ENCODE data around the gene TMTC1. TPM values are rescaled to one million over a fixed set of nuclear protein-coding genes. Genes with fewer than 3 reads are reported as not detected.
A peak's percentile ranks its signal among the peaks of the same experiment; 100 is the strongest.

The TMTC1 gene
- total RNA-seq, 4 donors from 2014 or later: 84.0 to 177 (median 105) TPM

- no peak overlapping the region for H3K27ac ChIP-seq (replicated peaks in 1 of 4)
- H3K9me3 ChIP-seq: no peaks in the 10 kb centered on the region
- intact Hi-C loops (cut with DNase I): no loop called here
- H3K4me1 ChIP-seq: peaks cover 6% of the 10 kb centered on the region in 4 donors
- no peak overlapping the region for H3K4me3 ChIP-seq
- no peak for DNase-seq (ENCODE audit: extremely low spot score)
- H3K27me3 ChIP-seq: no peaks in the 10 kb centered on the region
- 86% methylated on average over 6 of the region's 6 CpGs for WGBS
- H3K36me3 ChIP-seq: peaks cover 0 to 21% (median 2%) of the 10 kb centered on the region in 4 donors
- TF ChIP-seq POLR2A (IDR thresholded peaks at IDR 0.05; ENCODE audit: low read depth) (no peak), EP300 (IDR thresholded peaks at IDR 0.05) (no peak), POLR2AphosphoS5 (IDR thresholded peaks at IDR 0.05) (no peak)
- TF ChIP-seq, protein P1, sequence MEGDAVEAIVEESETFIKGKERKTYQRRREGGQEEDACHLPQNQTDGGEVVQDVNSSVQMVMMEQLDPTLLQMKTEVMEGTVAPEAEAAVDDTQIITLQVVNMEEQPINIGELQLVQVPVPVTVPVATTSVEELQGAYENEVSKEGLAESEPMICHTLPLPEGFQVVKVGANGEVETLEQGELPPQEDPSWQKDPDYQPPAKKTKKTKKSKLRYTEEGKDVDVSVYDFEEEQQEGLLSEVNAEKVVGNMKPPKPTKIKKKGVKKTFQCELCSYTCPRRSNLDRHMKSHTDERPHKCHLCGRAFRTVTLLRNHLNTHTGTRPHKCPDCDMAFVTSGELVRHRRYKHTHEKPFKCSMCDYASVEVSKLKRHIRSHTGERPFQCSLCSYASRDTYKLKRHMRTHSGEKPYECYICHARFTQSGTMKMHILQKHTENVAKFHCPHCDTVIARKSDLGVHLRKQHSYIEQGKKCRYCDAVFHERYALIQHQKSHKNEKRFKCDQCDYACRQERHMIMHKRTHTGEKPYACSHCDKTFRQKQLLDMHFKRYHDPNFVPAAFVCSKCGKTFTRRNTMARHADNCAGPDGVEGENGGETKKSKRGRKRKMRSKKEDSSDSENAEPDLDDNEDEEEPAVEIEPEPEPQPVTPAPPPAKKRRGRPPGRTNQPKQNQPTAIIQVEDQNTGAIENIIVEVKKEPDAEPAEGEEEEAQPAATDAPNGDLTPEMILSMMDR (IDR thresholded peaks at IDR 0.05): no peak
These were observed 166.9 kb downstream of the TMTC1 start for GRCh38 chr12:29616664-29617406.

DNA sequence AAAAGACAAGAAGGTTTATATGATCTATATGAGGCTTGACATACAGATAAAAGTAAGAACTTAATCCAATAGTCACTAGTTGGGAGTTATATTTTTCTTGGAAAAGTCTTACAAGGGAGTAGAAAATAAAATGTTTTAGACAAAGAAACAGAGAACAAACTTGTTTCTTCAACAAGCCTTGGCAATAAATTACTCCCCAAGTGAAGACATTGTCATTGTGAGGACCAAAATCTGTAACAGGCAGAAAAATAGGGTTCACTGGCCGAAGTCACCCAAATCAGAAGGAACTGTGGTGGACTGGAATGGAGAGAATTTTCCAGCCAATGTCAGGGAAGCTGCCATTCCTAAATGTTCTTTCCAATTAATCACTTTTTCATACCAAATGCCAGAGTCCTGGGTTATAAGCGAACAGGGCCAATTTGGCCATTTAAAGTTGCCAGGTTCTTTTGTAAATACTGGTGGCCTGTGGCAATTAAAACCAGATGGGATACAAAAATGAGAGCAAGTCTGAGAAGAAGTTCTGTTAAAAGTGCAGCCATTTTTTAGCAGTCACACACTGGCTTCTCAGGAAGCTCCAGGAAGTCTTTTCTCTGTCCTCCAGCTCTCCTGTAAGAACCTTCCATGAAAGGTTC is 168.9 kb downstream of the TMTC1 start:
- no peak overlapping the region for H3K4me3 ChIP-seq
- DNase-seq (ENCODE audit: extremely low spot score): no peak
- TF ChIP-seq POLR2AphosphoS5 (IDR thresholded peaks at IDR 0.05) (no peak), EP300 (IDR thresholded peaks at IDR 0.05) (no peak), POLR2A (IDR thresholded peaks at IDR 0.05; ENCODE audit: low read depth) (no peak)
- TF ChIP-seq, protein P1 (IDR thresholded peaks at IDR 0.05): no peak
- intact Hi-C loops (cut with DNase I): no loop called here
- no peaks in the 10 kb centered on the region for H3K9me3 ChIP-seq
- H3K27me3 ChIP-seq: no peaks in the 10 kb centered on the region
- H3K27ac ChIP-seq (replicated peaks in 1 of 4): no peak overlapping the region
- 83% methylated on average over 2 of the region's 2 CpGs for WGBS
- H3K36me3 ChIP-seq: peaks cover 0 to 9% (median 0%) of the 10 kb centered on the region in 4 donors
- peaks cover 20 to 26% (median 26%) of the 10 kb centered on the region in 4 donors for H3K4me1 ChIP-seq

DNA sequence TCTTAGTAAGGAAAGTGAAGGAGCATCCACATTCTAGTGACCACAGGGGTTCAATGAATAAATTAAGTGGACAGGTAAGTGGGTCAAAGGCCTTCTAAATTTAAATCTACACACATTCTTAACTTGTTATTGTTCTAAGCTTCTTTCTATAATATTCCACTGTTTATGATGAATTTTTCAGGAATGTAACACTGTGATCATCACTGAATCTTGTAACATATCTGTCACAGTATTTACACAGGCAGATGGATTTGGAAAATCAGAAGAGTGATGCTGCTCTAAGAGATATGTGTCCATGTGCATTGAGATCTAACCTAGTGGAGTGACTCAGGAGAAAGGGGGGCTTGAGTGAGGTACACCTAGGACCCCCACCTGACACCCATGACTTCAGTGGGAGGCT is 170.8 kb downstream of the TMTC1 start:
- Histone ChIP-seq H3K36me3 (peaks cover 0 to 9% (median 0%) of the 10 kb centered on the region in 4 donors), H3K27me3 (no peaks in the 10 kb centered on the region), H3K27ac (replicated peaks in 1 of 4) (no peak overlapping the region), H3K4me1 (peaks cover 23 to 36% (median 31%) of the 10 kb centered on the region in 4 donors), H3K9me3 (no peaks in the 10 kb centered on the region), H3K4me3 (no peak overlapping the region)
- TF ChIP-seq, protein P1 (IDR thresholded peaks at IDR 0.05): no peak
- TF ChIP-seq POLR2AphosphoS5 (IDR thresholded peaks at IDR 0.05): no peak
- TF ChIP-seq POLR2A (IDR thresholded peaks at IDR 0.05; ENCODE audit: low read depth): no peak
- intact Hi-C loops (cut with DNase I): no loop called here
- no peak for DNase-seq (ENCODE audit: extremely low spot score)

- peaks cover 0 to 13% (median 0%) of the 10 kb centered on the region in 4 donors for H3K36me3 ChIP-seq
- H3K4me1 ChIP-seq: peaks cover 23 to 36% (median 31%) of the 10 kb centered on the region in 4 donors
- no peak for DNase-seq (ENCODE audit: extremely low spot score)
- H3K27ac ChIP-seq (replicated peaks in 1 of 4): no peak overlapping the region
- peak; percentile 34 to 66 for TF ChIP-seq POLR2AphosphoS5 (IDR thresholded peaks at IDR 0.05)
- TF ChIP-seq EP300 (IDR thresholded peaks at IDR 0.05): no peak
- intact Hi-C loops (cut with DNase I): no loop called here
- no peaks in the 10 kb centered on the region for H3K9me3 ChIP-seq
- H3K27me3 ChIP-seq: no peaks in the 10 kb centered on the region
- no peak overlapping the region for H3K4me3 ChIP-seq
- WGBS: 58% methylated on average over 3 of the region's 3 CpGs
These were observed 171.8 kb downstream of the TMTC1 start for GRCh38 chr12:29611906-29612305.

GRCh38 chr12:29610473-29611170 is 173.1 kb downstream of the TMTC1 start:
- H3K4me3 ChIP-seq: no peak overlapping the region
- DNase-seq (ENCODE audit: extremely low spot score): no peak
- WGBS: 69% methylated on average over 7 of the region's 7 CpGs
- H3K4me1 ChIP-seq: peaks cover 23 to 36% (median 31%) of the 10 kb centered on the region in 4 donors
- TF ChIP-seq POLR2AphosphoS5 (IDR thresholded peaks at IDR 0.05): no peak
- no peak for TF ChIP-seq EP300 (IDR thresholded peaks at IDR 0.05)
- TF ChIP-seq POLR2A (IDR thresholded peaks at IDR 0.05; ENCODE audit: low read depth): no peak
- TF ChIP-seq, protein P1 (IDR thresholded peaks at IDR 0.05): no peak
- intact Hi-C loops (cut with DNase I): no loop called here
- H3K27me3 ChIP-seq: no peaks in the 10 kb centered on the region
- peaks cover 0 to 16% (median 0%) of the 10 kb centered on the region in 4 donors for H3K36me3 ChIP-seq
- H3K27ac ChIP-seq (replicated peaks in 1 of 4): peak overlapping the region in 1 of 4 donors; percentile 23
- H3K9me3 ChIP-seq: no peaks in the 10 kb centered on the region
